NCI-H187 (cell line): ENCODE measurements around the gene AGBL4.
"Not testable (repeated sequence)": the region's sequence is repeated elsewhere in the genome, so short reads cannot be mapped to it uniquely, and the experiment has no call there.

Experiments used
- DNase-seq, 2 experiments: peaks; one replicate each; lab custom pipeline; 2025; lab: John Stamatoyannopoulos, UW

The AGBL4 gene

GRCh38 chr1:48532976-48533375, 1490.8 kb downstream of the AGBL4 start:
- no peak for DNase-seq

GRCh38 chr1:48530727-48531351, 1492.9 kb downstream of the AGBL4 start:
- peak; percentile 37 to 57 for DNase-seq

GRCh38 chr1:48527051-48527450, 1496.7 kb downstream of the AGBL4 start:
- no peak for DNase-seq

GRCh38 chr1:48526008-48526710, 1497.6 kb downstream of the AGBL4 start:
- no peak for DNase-seq

- no peak for DNase-seq
These were observed 1498.8 kb downstream of the AGBL4 start for GRCh38 chr1:48524892-48525467.

GRCh38 chr1:48523558-48523957, 1500.2 kb downstream of the AGBL4 start:
- DNase-seq = no peak

- DNase-seq = not testable (repeated sequence)
These were observed 1503.9 kb downstream of the AGBL4 start for GRCh38 chr1:48519896-48520295.

- DNase-seq = no peak
These were observed 1516.9 kb downstream of the AGBL4 start for GRCh38 chr1:48506870-48507269.

GRCh38 chr1:48500541-48501450, 1523.0 kb downstream of the AGBL4 start:
- no peak for DNase-seq

GRCh38 chr1:48499211-48499735, 1524.5 kb downstream of the AGBL4 start:
- no peak for DNase-seq

GRCh38 chr1:48498096-48498791, 1525.5 kb downstream of the AGBL4 start:
- peak; percentile 30 to 61 for DNase-seq

- no peak for DNase-seq
These were observed 1527.8 kb downstream of the AGBL4 start for GRCh38 chr1:48495911-48496310.

- no peak for DNase-seq
These were observed 1528.6 kb downstream of the AGBL4 start for GRCh38 chr1:48495166-48495565.

- no peak for DNase-seq
These were observed 1529.6 kb downstream of the AGBL4 start for GRCh38 chr1:48493970-48494769.

- no peak for DNase-seq
These were observed 1530.7 kb downstream of the AGBL4 start for GRCh38 chr1:48493041-48493440.

GRCh38 chr1:48492392-48492791, 1531.4 kb downstream of the AGBL4 start:
- DNase-seq = no peak

GRCh38 chr1:48488721-48489120, 1535.0 kb downstream of the AGBL4 start:
- DNase-seq = no peak
